H1 (cell line): ENCODE data around the gene ST14. TPM values are rescaled to one million over a fixed set of nuclear protein-coding genes. Genes with fewer than 3 reads are reported as not detected.

ENCODE experiments used
- CTCF ChIA-PET: fragments of 300-600 bp; sonication (Branson Sonifier 250); formaldehyde crosslinking; loops from one replicate; lab custom pipeline; 2021; ENCODE audit not compliant: partially characterized antibody; lab: Charles Lee
- POLR2A ChIA-PET: fragments of 300-600 bp; sonication (Branson Sonifier 250); formaldehyde crosslinking; loops from one replicate; lab custom pipeline; 2021; ENCODE audit warnings: inconsistent platforms; ENCODE audit not compliant: partially characterized antibody; lab: Charles Lee
- DNase-seq, 2 experiments: peaks; one replicate each; pipeline versions ENCODE4 v3.0.0 to v3.0.0-alpha.2; 2010 to 2022; ENCODE audit warnings: low spot score in 2 of 2, low read depth in 1 of 2, mixed read lengths in 1 of 2
- FAIRE-seq: peaks from 2 replicates; lab custom pipeline; 2011; peaks lifted over from hg19 to GRCh38; lab: Jason Lieb, UNC
- H2AFZ ChIP-seq: 2 replicates; pipeline ENCODE4 v1.8.1; 2012; ENCODE audit warnings: low read length, inconsistent platforms
- H2AK5ac ChIP-seq: 2 replicates; pipeline ENCODE4 v1.6.1; 2013; ENCODE audit warnings: low read depth, low read length
- H2BK120ac ChIP-seq: replicated peaks from 2 replicates; pipeline ENCODE3; 2013; ENCODE audit warnings: low read depth, low read length, inconsistent platforms
- H2BK12ac ChIP-seq: 2 replicates; pipeline ENCODE4 v1.6.1; 2013; ENCODE audit warnings: low read depth, low read length
- H2BK15ac ChIP-seq: 2 replicates; pipeline ENCODE4 v1.6.1; 2013; ENCODE audit warnings: low read length
- H2BK20ac ChIP-seq: 2 replicates; pipeline ENCODE4 v1.6.1; 2013; ENCODE audit warnings: low read length
- H2BK5ac ChIP-seq: 2 replicates; pipeline ENCODE4 v1.6.1; 2013; ENCODE audit warnings: low read depth, low read length
- H3K14ac ChIP-seq: 2 replicates; pipeline ENCODE4 v1.6.1; 2013; ENCODE audit warnings: inconsistent platforms; ENCODE audit not compliant: insufficient read length
- H3K18ac ChIP-seq: 2 replicates; pipeline ENCODE4 v1.6.1; 2013; ENCODE audit warnings: low read length; ENCODE audit errors: extremely low read depth
- H3K23ac ChIP-seq: 2 replicates; pipeline ENCODE4 v1.6.1; 2013; ENCODE audit warnings: inconsistent platforms; ENCODE audit not compliant: insufficient read length
- H3K23me2 ChIP-seq: 2 replicates; pipeline ENCODE4 v1.6.1; 2013; ENCODE audit warnings: low read depth, low read length
- H3K27ac ChIP-seq: 2 replicates; pipeline ENCODE4 v1.6.1; 2011; ENCODE audit warnings: low read depth, low read length, inconsistent platforms
- H3K27me3 ChIP-seq, 4 experiments: replicated peaks in 1 of 4; 1 replicate in 1 of 4; 2 replicates in 3 of 4; pipeline versions ENCODE4 v1.6.1 to v1.8.1; 2011 to 2013; ENCODE audit warnings: low read length in 3 of 4, mild to moderate bottlenecking in 3 of 4, inconsistent platforms in 2 of 4, mixed read lengths in 2 of 4, moderate library complexity in 1 of 4; ENCODE audit not compliant: control insufficient read depth in 3 of 4, insufficient read depth in 3 of 4; ENCODE audit errors: extremely low read depth in 1 of 4
- H3K36me3 ChIP-seq, 4 experiments: 2 replicates each; pipeline versions ENCODE4 v1.6.1 to v1.8.1; 2011 to 2013; ENCODE audit warnings: mild to moderate bottlenecking in 4 of 4, low read length in 3 of 4, moderate library complexity in 2 of 4, control low read depth in 1 of 4, inconsistent platforms in 1 of 4; ENCODE audit not compliant: insufficient read depth in 4 of 4, control insufficient read depth in 2 of 4
- H3K4ac ChIP-seq: replicated peaks from 2 replicates; pipeline ENCODE3; 2013; ENCODE audit warnings: low read length, low read depth, mixed read lengths, inconsistent platforms; ENCODE audit not compliant: insufficient read length
- H3K4me1 ChIP-seq, 4 experiments: replicated peaks in 1 of 4; 1 replicate in 1 of 4; 2 replicates in 3 of 4; pipeline versions ENCODE4 v1.6.1 to v1.8.1; 2011 to 2013; ENCODE audit warnings: low read length in 3 of 4, inconsistent platforms in 2 of 4, mixed read lengths in 1 of 4; ENCODE audit not compliant: insufficient read depth in 4 of 4, control insufficient read depth in 3 of 4
- H3K4me2 ChIP-seq, 2 experiments: 2 replicates each; pipeline versions ENCODE4 v1.6.1 to v1.8.1; 2011 to 2013; ENCODE audit warnings: low read depth in 2 of 2, low read length in 2 of 2, control low read depth in 1 of 2, inconsistent platforms in 1 of 2, mild to moderate bottlenecking in 1 of 2; ENCODE audit not compliant: insufficient read depth in 1 of 2
- H3K4me3 ChIP-seq, 4 experiments: fragments of 200-600, 300-600 bp in 1 of 4; sonication (generic), shearing (Covaris generic), sonication (Bioruptor Twin) in 1 of 4; 2 replicates each; pipeline versions ENCODE4 v1.5.1 to v1.8.1; 2011 to 2016; ENCODE audit warnings: low read length in 4 of 4, low read depth in 3 of 4, control low read depth in 2 of 4, inconsistent platforms in 2 of 4, mild to moderate bottlenecking in 2 of 4, mixed read lengths in 1 of 4, moderate library complexity in 1 of 4; ENCODE audit not compliant: insufficient read depth in 2 of 4; ENCODE audit errors: extremely low read depth in 1 of 4
- H3K56ac ChIP-seq: replicated peaks from 2 replicates; pipeline ENCODE3; 2013; ENCODE audit warnings: low read depth, mild to moderate bottlenecking, mixed read lengths, low read length, inconsistent platforms; ENCODE audit not compliant: insufficient read length
- H3K79me1 ChIP-seq: 2 replicates; pipeline ENCODE4 v1.6.1; 2013; ENCODE audit warnings: low read depth, low read length, control low read depth
- H3K79me2 ChIP-seq, 2 experiments: 2 replicates each; pipeline versions ENCODE4 v1.6.1 to v1.8.1; 2012 to 2013; ENCODE audit warnings: low read length in 2 of 2, mild to moderate bottlenecking in 2 of 2, inconsistent platforms in 1 of 2; ENCODE audit not compliant: insufficient read depth in 2 of 2, control insufficient read depth in 1 of 2
- H3K9ac ChIP-seq, 4 experiments: replicated peaks in 1 of 4; 1 replicate in 1 of 4; 2 replicates in 3 of 4; pipeline versions ENCODE4 v1.6.1 to v1.8.1; 2011 to 2013; ENCODE audit warnings: low read depth in 3 of 4, low read length in 3 of 4, control low read depth in 2 of 4, mild to moderate bottlenecking in 2 of 4, moderate library complexity in 2 of 4, inconsistent platforms in 1 of 4; ENCODE audit errors: extremely low read depth in 1 of 4
- H3K9me3 ChIP-seq, 2 experiments: 2 replicates each; pipeline versions ENCODE4 v1.6.1 to v1.8.1; 2012 to 2013; ENCODE audit warnings: mild to moderate bottlenecking in 2 of 2, moderate library complexity in 2 of 2, control low read depth in 1 of 2, inconsistent platforms in 1 of 2, low read depth in 1 of 2, low read length in 1 of 2, mixed read lengths in 1 of 2; ENCODE audit not compliant: insufficient read depth in 2 of 2
- H4K20me1 ChIP-seq, 2 experiments: replicated peaks in 1 of 2; 2 replicates each; pipeline versions ENCODE3 to v1.8.1; 2011 to 2013; ENCODE audit warnings: inconsistent platforms in 2 of 2, low read length in 2 of 2, mild to moderate bottlenecking in 1 of 2; ENCODE audit not compliant: insufficient read depth in 2 of 2, control insufficient read depth in 1 of 2
- H4K5ac ChIP-seq: 2 replicates; pipeline ENCODE4 v1.6.1; 2013; ENCODE audit warnings: low read length, low read depth, mixed read lengths, inconsistent platforms; ENCODE audit not compliant: insufficient read length
- H4K8ac ChIP-seq: 2 replicates; pipeline ENCODE4 v1.8.0; 2013; ENCODE audit warnings: mild to moderate bottlenecking, moderate library complexity, low read length, inconsistent platforms; ENCODE audit not compliant: insufficient read depth; ENCODE audit errors: extremely low read depth
- H4K91ac ChIP-seq: replicated peaks from 2 replicates; pipeline ENCODE3; 2013; ENCODE audit warnings: low read length, mixed read lengths, inconsistent platforms; ENCODE audit not compliant: insufficient read length
- CTBP2 ChIP-seq: IDR thresholded peaks from 2 replicates; pipeline ENCODE4 v1.7.0; 2011; ENCODE audit warnings: borderline replicate concordance, mild to moderate bottlenecking, moderate library complexity, mixed read lengths, low read length; ENCODE audit not compliant: insufficient read depth, insufficient read length
- E2F6 ChIP-seq: IDR thresholded peaks from 2 replicates; pipeline ENCODE4 v1.6.1; 2012; ENCODE audit warnings: inconsistent platforms
- WGBS, 2 experiments: shearing (Covaris generic) in 1 of 2; methylation state at CpG; one replicate each; pipeline versions ENCODE4 v1.1.6 to v1.1.7; 2013 to 2015; ENCODE audit warnings: low lambda C conversion rate in 2 of 2, mixed read lengths in 2 of 2, inconsistent platforms in 1 of 2, low coverage in 1 of 2, missing lambda C conversion rate in 1 of 2; ENCODE audit not compliant: insufficient replicate concordance in 2 of 2, insufficient coverage in 1 of 2, insufficient read length in 1 of 2; ENCODE audit errors: extremely low coverage in 1 of 2, missing lambda C conversion rate in 1 of 2; 5-methylcytosine and 5-hydroxymethylcytosine counted together
- polyA plus RNA-seq, 7 experiments: library from polyadenylated mRNA; depleted of rRNA in 3 of 7; stranded (reverse) in 5 of 7; unstranded in 2 of 7; fragments of >200 nt in 5 of 7; fragments of 200-250 nt in 2 of 7; gene quantifications; 1 replicate in 5 of 7; 2 replicates in 1 of 7; 4 replicates in 1 of 7; pipeline versions ENCODE4 v1.2.1 to v1.2.3, GENCODE V29; 2011 to 2013; ENCODE audit warnings: missing spikeins in 2 of 7, mixed read lengths in 2 of 7
- total RNA-seq: library from RNA; stranded (reverse); fragmentation: NEBNext Ultra II Directional; extraction: Animal tissue kit (Norgen Biotek cat#: 25700); gene quantifications from 2 replicates; pipeline ENCODE4 v1.2.1, GENCODE V29; 2021

The ST14 gene
- total and polyA plus RNA-seq, 2 of the 8 experiments (the other 6 are each of a cell fraction or from before 2014, with no cell fraction given) = 22.4 to 24.9 TPM

- H3K4me2 ChIP-seq = no peak overlapping the region
- no peaks in the 10 kb centered on the region for H3K9me3 ChIP-seq
- H3K4me3 ChIP-seq = no peak overlapping the region
- no peak overlapping the region for H2BK15ac ChIP-seq
- no peak overlapping the region for H3K23ac ChIP-seq
- no peak overlapping the region for H4K91ac ChIP-seq
- peaks cover 0 to 7% (median 6%) of the 10 kb centered on the region in 4 experiments; a peak in 3 of 7 replicates for H3K4me1 ChIP-seq
- WGBS, 2 experiments = 93% methylated on average over 7 of the region's 7 CpGs; no CpG with 5 or more reads in 1 of the 2 experiments
- H2BK20ac ChIP-seq = no peak overlapping the region
- peaks cover 9 to 29% (median 21%) of the 10 kb centered on the region in 4 experiments; a peak in 7 of 8 replicates for H3K36me3 ChIP-seq
- no peak overlapping the region for H2AK5ac ChIP-seq
- H2BK120ac ChIP-seq = no peak overlapping the region
- no peaks in the 10 kb centered on the region for H3K23me2 ChIP-seq
- H2AFZ ChIP-seq = no peak overlapping the region
- no peak for DNase-seq
- no peak overlapping the region for H4K8ac ChIP-seq
- no peak overlapping the region for H3K4ac ChIP-seq
- FAIRE-seq = no peak
- no peak overlapping the region for H4K5ac ChIP-seq
- no peak overlapping the region for H3K27ac ChIP-seq
- no peak overlapping the region for H3K18ac ChIP-seq
- H3K79me2 ChIP-seq = peaks cover 0 to 42% of the 10 kb centered on the region in 2 experiments; a peak in 2 of 4 replicates
- POLR2A ChIA-PET = no interaction called here
- H2BK12ac ChIP-seq = no peak overlapping the region
- H2BK5ac ChIP-seq = no peak overlapping the region
- H3K79me1 ChIP-seq = peaks cover 2% of the 10 kb centered on the region; the same call in 1 of the 2 replicates
- CTCF ChIA-PET = interaction anchor here (1.6 kb wide), 1 partner anchor 9 kb away, joined by 3 read pairs; no protein-coding TSS in a partner anchor
- no peaks in the 10 kb centered on the region for H3K27me3 ChIP-seq
- peaks cover 2 to 8% of the 10 kb centered on the region in 2 experiments for H4K20me1 ChIP-seq
- H3K56ac ChIP-seq = no peak overlapping the region
- H3K14ac ChIP-seq = no peak overlapping the region
- no peak overlapping the region for H3K9ac ChIP-seq
- no peak for TF ChIP-seq E2F6
- TF ChIP-seq CTBP2 = no peak
Measured at GRCh38 chr11:130110339-130111108, 49.1 kb upstream of the ST14 start.
